ENCODE results near the gene B4GALT6.
A peak's percentile ranks its signal among the peaks of the same experiment; 100 is the strongest.

B4GALT6 gene

GRCh38 chr18:31686986-31687928 is 2.9 kb upstream of the B4GALT6 start:
- no peak for DNase-seq (ENCODE audit: low read depth, low spot score)
- no peaks in the 10 kb centered on the region for H3K9me3 ChIP-seq (ENCODE audit: insufficient read depth, low read length)
- TF ChIP-seq YY1 (IDR thresholded peaks at IDR 0.05; ENCODE audit: insufficient read depth, insufficient read length) (no peak), ZNF274 (IDR thresholded peaks at IDR 0.05; ENCODE audit: low read depth, low read length) (no peak), SUZ12 (IDR thresholded peaks at IDR 0.05; ENCODE audit: extremely low read depth, insufficient read depth, insufficient read length) (no peak)
- no peak overlapping the region for H3K4me3 ChIP-seq (ENCODE audit: insufficient read length, low read depth)
- H3K9ac ChIP-seq (ENCODE audit: insufficient read length, low read depth) = no peak overlapping the region
- no peaks in the 10 kb centered on the region for H3K36me3 ChIP-seq (ENCODE audit: insufficient read depth, insufficient read length, low read length)
- H3K27me3 ChIP-seq (ENCODE audit: insufficient read depth, insufficient read length) = no peaks in the 10 kb centered on the region
- H3K4me1 ChIP-seq (ENCODE audit: insufficient read depth, insufficient read length) = no peaks in the 10 kb centered on the region

- H3K4me1 ChIP-seq (ENCODE audit: insufficient read depth, insufficient read length) = no peaks in the 10 kb centered on the region
- no peak overlapping the region for H3K9ac ChIP-seq (ENCODE audit: insufficient read length, low read depth)
- no peaks in the 10 kb centered on the region for H3K9me3 ChIP-seq (ENCODE audit: insufficient read depth, low read length)
- H3K27me3 ChIP-seq (ENCODE audit: insufficient read depth, insufficient read length) = no peaks in the 10 kb centered on the region
- no peak overlapping the region for H3K4me3 ChIP-seq (ENCODE audit: insufficient read length, low read depth)
- TF ChIP-seq ZNF274 (IDR thresholded peaks at IDR 0.05; ENCODE audit: low read depth, low read length) = no peak
- TF ChIP-seq SUZ12 (IDR thresholded peaks at IDR 0.05; ENCODE audit: extremely low read depth, insufficient read depth, insufficient read length) = no peak
- TF ChIP-seq YY1 (IDR thresholded peaks at IDR 0.05; ENCODE audit: insufficient read depth, insufficient read length) = no peak
- no peaks in the 10 kb centered on the region for H3K36me3 ChIP-seq (ENCODE audit: insufficient read depth, insufficient read length, low read length)
- DNase-seq (ENCODE audit: low read depth, low spot score) = no peak
Measured at GRCh38 chr18:31686572-31686971, 2.2 kb upstream of the B4GALT6 start.

GRCh38 chr18:31685097-31686082 is 1.0 kb upstream of the B4GALT6 start:
- no peak for TF ChIP-seq SUZ12 (IDR thresholded peaks at IDR 0.05; ENCODE audit: extremely low read depth, insufficient read depth, insufficient read length)
- peak; percentile 31 for TF ChIP-seq YY1 (IDR thresholded peaks at IDR 0.05; ENCODE audit: insufficient read depth, insufficient read length)
- no peak for TF ChIP-seq ZNF274 (IDR thresholded peaks at IDR 0.05; ENCODE audit: low read depth, low read length)
- H3K4me3 ChIP-seq (ENCODE audit: insufficient read length, low read depth) = peak overlapping the region; percentile 71
- H3K9ac ChIP-seq (ENCODE audit: insufficient read length, low read depth) = peak overlapping the region; percentile 83
- H3K9me3 ChIP-seq (ENCODE audit: insufficient read depth, low read length) = no peaks in the 10 kb centered on the region
- no peaks in the 10 kb centered on the region for H3K27me3 ChIP-seq (ENCODE audit: insufficient read depth, insufficient read length)
- peak; percentile 61 for DNase-seq (ENCODE audit: low read depth, low spot score)
- no peaks in the 10 kb centered on the region for H3K36me3 ChIP-seq (ENCODE audit: insufficient read depth, insufficient read length, low read length)
- H3K4me1 ChIP-seq (ENCODE audit: insufficient read depth, insufficient read length) = no peaks in the 10 kb centered on the region

- no peak for DNase-seq (ENCODE audit: low read depth, low spot score)
- Histone ChIP-seq H3K4me1 (ENCODE audit: insufficient read depth, insufficient read length) (no peaks in the 10 kb centered on the region), H3K27me3 (ENCODE audit: insufficient read depth, insufficient read length) (no peaks in the 10 kb centered on the region), H3K9me3 (ENCODE audit: insufficient read depth, low read length) (no peaks in the 10 kb centered on the region), H3K4me3 (ENCODE audit: insufficient read length, low read depth) (peak overlapping the region; percentile 71), H3K9ac (ENCODE audit: insufficient read length, low read depth) (peak overlapping the region; percentile 85), H3K36me3 (ENCODE audit: insufficient read depth, insufficient read length, low read length) (no peaks in the 10 kb centered on the region)
- no peak for TF ChIP-seq SUZ12 (IDR thresholded peaks at IDR 0.05; ENCODE audit: extremely low read depth, insufficient read depth, insufficient read length)
- TF ChIP-seq ZNF274 (IDR thresholded peaks at IDR 0.05; ENCODE audit: low read depth, low read length) = no peak
- TF ChIP-seq YY1 (IDR thresholded peaks at IDR 0.05; ENCODE audit: insufficient read depth, insufficient read length) = no peak
Measured at GRCh38 chr18:31683968-31684278, 458 bp downstream of the B4GALT6 start.

GRCh38 chr18:31683106-31683505 is 1.3 kb downstream of the B4GALT6 start:
- Histone ChIP-seq H3K36me3 (ENCODE audit: insufficient read depth, insufficient read length, low read length) (no peaks in the 10 kb centered on the region), H3K9me3 (ENCODE audit: insufficient read depth, low read length) (no peaks in the 10 kb centered on the region), H3K4me3 (ENCODE audit: insufficient read length, low read depth) (peak overlapping the region; percentile 71), H3K9ac (ENCODE audit: insufficient read length, low read depth) (peak overlapping the region; percentile 85), H3K4me1 (ENCODE audit: insufficient read depth, insufficient read length) (no peaks in the 10 kb centered on the region), H3K27me3 (ENCODE audit: insufficient read depth, insufficient read length) (no peaks in the 10 kb centered on the region)
- TF ChIP-seq SUZ12 (IDR thresholded peaks at IDR 0.05; ENCODE audit: extremely low read depth, insufficient read depth, insufficient read length) = no peak
- no peak for TF ChIP-seq ZNF274 (IDR thresholded peaks at IDR 0.05; ENCODE audit: low read depth, low read length)
- no peak for TF ChIP-seq YY1 (IDR thresholded peaks at IDR 0.05; ENCODE audit: insufficient read depth, insufficient read length)
- no peak for DNase-seq (ENCODE audit: low read depth, low spot score)

GRCh38 chr18:31680831-31681568 is 3.4 kb downstream of the B4GALT6 start:
- H3K4me1 ChIP-seq (ENCODE audit: insufficient read depth, insufficient read length) = no peaks in the 10 kb centered on the region
- DNase-seq (ENCODE audit: low read depth, low spot score) = no peak

More at GRCh38 chr18:31680831-31681568, 3.4 kb downstream of the B4GALT6 start:
- TF ChIP-seq YY1 (IDR thresholded peaks at IDR 0.05; ENCODE audit: insufficient read depth, insufficient read length) (no peak), ZNF274 (IDR thresholded peaks at IDR 0.05; ENCODE audit: low read depth, low read length) (no peak), SUZ12 (IDR thresholded peaks at IDR 0.05; ENCODE audit: extremely low read depth, insufficient read depth, insufficient read length) (no peak)
- Histone ChIP-seq H3K4me3 (ENCODE audit: insufficient read length, low read depth) (no peak overlapping the region), H3K27me3 (ENCODE audit: insufficient read depth, insufficient read length) (no peaks in the 10 kb centered on the region), H3K36me3 (ENCODE audit: insufficient read depth, insufficient read length, low read length) (no peaks in the 10 kb centered on the region), H3K9ac (ENCODE audit: insufficient read length, low read depth) (no peak overlapping the region), H3K9me3 (ENCODE audit: insufficient read depth, low read length) (no peaks in the 10 kb centered on the region)
